Embryonic facial prominence (tissue), 1 donor: Measurements from ENCODE around the gene RAB9B.
"Not testable (repeated sequence)": the region's sequence is repeated elsewhere in the genome, so short reads cannot be mapped to it uniquely, and the experiment has no call there.

Experiments
- DNase-seq: peaks from one replicate; pipeline ENCODE4 v3.0.0-alpha.2; 2016; ENCODE audit errors: extremely low spot score

The RAB9B gene, protein sequence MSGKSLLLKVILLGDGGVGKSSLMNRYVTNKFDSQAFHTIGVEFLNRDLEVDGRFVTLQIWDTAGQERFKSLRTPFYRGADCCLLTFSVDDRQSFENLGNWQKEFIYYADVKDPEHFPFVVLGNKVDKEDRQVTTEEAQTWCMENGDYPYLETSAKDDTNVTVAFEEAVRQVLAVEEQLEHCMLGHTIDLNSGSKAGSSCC

DNA sequence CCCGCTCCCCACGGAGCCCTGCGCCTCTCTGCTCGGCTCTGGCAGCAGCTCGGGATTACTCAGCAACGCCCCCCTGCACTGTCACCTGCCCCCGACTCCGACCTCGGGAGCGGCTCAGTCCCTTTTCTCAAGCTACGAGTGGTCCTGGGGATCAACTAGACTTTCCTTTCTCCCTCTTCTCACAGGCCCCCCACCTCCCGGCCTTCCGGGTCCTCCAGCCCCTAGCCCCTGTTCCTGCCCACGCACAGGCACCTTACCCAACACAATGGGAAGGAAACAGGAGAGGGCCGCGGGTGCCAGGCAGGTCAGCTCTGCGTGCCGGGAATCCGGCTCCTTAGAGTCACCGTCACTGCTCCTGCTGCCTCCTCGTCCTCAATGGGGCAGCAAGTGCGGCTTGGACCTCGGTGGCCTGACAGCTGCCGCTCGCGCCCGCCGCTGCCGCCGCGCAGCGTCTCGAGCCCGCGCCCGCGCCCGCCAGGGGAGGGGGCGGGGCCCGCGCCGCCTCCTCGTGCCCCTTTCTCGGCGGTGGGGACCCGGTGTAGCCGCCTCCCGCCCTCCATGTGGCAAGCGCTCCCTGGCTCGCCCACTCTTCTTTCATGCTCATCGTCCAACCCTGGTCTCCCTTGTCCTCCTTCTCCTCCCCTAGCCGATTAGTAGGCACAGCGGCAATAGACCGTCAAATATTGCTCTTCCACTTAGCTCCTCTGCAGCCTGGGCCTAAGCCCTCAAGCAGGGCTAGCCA is at the start of gene RAB9B:
Gene RAB9B (minus strand): TSS at position 455 of the 742 bp plus-strand sequence. CDS start 6,473 bp downstream, outside the sequence.
- no peak for DNase-seq

DNA sequence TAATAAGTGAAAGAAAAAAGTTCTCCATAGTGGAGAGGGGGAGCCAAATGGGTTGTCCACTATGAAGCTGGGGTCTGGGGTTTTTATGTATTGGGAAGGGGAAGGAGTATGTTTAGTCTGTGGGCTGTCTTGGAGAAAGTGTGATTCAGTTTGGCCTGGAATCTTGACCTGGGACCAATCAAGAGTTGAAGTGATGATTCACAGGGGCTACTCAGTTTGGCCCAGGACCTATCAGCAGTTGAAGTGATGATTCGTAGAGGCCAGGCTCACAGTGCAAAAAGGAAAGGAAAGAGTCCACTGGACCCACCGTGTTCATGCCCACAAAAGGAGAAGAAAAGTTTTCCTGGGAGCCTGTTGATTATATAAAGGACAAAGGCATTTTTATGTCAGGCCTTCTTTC is 47.3 kb upstream of the RAB9B start:
- DNase-seq, result no peak

DNA sequence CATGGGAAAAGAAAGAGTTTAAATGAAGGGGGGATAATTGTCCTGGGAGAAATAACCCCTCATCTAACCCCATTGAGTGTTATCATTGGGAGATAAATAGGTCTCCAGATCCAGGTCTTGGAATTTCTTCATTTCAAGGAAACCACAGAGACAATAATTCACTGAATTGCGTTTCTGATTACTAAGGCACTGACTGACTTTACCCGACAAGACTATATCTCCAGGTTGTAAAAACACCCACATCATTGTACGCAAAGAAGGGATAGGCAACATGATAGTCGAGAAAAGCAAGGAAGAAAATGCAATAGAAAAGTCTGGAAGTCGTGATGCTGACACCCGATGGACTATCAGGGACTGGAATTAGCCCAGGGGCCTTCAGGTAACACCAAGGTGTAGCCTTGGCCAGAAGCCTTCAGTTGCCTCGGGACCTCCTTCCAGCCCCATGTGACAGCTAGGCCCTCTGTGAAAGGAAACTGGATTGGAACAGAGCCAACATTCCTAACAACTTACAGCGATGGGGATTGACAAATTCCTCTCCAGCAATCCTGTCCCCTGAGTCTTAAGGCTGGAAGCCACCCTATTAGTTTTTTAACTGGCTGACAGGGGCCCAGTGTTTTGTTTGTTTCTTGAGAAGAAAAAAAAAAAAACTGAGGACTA is 46.5 kb upstream of the RAB9B start:
- no peak for DNase-seq

DNA sequence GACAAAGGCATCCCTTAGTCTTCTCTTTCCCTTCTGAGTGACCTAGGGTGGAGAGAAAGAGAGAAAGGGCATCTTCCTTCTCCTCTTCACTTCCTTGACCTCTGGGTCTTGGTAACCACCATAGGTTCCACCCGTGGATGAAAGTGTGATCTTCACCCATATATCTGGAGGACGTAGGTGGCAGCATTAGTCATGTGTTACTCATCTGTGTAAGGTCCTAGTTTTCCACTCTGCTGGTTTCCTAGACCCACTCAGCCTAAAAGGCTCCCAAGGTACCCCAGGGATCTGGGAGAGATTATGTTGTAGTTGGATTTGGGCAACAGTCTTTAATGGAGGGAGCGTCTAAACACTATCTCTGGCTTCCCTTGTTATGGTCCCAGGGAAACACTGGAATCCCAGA is 45.5 kb upstream of the RAB9B start:
- DNase-seq, result no peak

DNA sequence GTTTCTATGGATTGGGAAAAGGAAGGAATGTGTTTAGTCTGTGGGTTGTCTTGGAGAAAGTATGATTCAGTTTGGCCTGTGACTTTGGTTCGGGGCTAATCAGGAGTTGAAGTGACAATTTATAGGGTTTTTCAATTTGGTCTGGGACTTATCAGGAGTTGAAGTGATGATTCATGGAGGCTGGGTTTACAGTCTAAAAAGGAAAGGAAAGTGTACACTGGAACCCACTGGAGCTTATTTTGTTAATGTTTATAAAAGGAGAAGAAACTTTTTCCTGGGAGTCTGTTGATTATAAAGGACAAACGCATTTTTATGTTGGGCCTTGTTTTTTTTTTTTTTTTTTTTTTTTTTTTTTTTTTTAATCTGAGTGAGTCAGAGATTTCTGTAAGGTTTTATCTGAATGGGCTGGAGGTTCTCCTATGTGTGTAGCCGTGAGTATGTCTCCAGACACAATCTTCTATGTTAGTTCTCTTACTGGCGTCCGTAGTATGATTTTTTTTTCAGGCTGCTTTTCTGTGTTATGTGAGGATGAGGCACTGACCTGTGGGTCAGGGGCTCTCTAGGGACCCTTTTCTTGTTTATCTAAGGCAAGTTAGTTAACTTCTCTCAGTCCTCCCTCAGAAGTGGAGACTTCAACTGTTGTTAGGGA is 33.0 kb upstream of the RAB9B start:
- no peak for DNase-seq

DNA sequence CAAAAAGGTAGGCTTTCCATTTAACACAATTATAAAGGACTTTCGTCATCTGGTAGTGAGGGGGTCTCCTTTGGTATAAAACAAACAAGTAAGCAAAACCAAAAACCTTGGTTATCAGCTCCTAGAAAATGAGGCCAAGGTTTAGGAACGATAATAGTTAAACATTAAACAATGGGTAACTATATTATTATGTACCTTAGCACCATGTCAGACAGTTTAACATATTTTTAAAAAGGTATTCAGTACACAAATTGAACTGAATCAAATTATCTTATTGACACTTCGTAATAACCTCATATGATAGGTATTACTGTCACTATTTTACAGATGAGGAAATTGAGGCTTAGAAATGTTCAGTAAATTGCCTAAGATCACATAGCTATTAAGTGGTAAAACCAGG is 32.1 kb upstream of the RAB9B start:
- DNase-seq, result no peak

DNA sequence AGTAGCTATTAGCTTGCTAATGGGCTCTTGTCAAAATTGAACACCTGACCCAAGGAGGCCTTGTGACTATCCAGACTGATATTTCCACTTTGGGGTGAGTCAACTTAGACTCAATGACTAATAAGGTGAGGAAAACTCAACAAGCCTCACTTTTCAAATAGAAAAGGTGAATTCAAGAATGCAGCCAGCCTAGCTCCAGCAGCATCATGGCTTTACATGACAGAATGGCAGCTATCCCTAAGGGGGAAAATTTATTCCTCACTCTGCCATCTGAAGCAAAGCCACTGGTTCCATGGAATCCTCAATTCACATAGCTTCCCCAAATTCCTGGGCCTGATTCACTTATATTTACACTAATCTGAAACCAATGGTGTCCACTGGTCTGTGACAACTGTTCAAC is 29.1 kb upstream of the RAB9B start:
- no peak for DNase-seq

DNA sequence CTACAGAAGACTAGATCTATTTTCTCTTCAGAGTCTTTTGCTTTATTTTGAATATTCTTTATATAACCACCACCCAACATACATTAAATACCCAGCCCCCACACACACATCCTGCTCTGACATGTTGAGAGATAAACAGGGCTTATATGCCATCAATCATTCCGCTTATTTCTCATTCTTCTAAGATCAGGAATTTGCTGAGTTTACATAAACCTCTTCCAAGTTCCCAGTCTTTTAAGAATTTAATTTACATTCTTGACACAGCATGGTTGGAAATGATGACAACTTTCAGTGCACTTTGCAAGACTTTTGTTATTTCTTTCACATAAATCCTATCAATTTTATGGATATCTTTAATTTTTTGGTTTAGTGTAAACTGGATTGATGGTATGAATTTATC is 17.5 kb upstream of the RAB9B start:
- DNase-seq, result no peak

DNA sequence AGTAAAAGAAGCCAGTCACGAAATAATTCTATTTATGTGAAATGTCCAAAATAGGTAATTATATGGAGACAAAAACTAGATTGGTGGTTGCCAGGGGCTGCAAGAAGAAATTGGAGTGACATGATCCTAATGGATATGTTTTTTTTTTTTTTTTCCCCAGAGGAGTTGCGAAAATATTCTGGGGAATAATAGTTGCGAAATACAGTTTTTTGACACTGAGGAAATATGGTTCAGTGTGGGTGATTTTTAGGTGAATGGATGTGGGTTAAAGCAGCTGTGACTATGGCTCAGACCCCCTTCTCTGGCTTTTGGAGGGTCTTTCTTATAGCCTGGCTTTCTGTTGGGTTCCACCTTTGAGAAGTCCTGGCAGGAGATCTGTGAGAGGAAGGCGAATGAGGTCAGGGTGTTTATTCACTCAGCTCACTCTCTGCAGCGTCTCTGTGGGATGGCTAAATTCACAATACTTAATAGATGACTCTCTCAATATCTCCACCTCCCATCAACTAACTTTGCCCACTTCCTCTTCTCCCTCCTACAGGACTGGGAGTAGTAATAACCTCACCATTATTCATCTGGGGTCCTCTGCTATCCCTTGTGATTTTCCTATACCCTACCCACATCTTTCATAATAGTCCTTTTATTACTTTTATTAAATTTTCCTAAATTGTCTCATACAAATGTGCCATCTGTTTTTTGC is 15.3 kb upstream of the RAB9B start:
- DNase-seq, result no peak

DNA sequence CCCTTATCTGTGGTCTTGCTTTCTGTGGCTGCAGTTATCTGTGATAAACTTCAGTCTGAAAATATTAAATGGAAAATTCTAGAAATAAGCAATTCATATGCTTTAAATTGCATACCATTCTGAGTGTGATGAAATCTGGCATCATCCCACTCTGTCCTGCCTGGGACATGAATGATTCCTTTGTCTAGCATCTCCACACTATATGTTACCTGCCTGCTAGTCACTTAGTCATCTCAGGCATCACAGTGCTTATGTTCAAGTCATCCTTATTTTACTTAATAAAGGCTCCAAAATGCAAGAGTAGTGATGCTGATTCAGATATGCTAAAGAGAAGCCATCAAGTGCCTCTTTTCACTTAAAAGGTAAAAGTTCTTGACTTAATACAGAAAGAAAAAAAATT is 14.3 kb upstream of the RAB9B start:
- no peak for DNase-seq

DNA sequence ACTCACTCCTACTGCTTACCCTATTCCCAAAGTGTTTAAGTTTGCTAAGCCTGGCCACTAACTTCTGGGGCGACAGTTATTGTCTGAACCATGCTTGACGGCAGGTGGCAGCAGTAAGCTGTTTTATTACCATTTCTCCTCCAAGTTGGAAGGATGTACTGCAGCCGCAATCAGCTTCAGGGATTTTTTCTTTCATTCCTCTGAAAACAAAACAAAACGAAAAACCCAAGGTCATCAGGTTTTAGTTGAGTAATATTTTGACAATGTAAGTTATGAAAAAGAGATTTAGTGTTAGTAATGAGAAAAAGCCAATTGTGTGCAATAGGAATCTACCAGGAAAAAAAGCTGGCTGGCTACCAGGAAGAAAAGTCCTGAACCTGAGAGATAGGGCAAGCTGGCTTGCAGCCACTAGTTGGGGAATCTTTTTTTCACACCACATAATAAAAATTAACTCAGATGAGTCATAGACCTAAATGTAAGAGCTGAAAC is 13.2 kb upstream of the RAB9B start:
- peak; percentile 9 for DNase-seq

DNA sequence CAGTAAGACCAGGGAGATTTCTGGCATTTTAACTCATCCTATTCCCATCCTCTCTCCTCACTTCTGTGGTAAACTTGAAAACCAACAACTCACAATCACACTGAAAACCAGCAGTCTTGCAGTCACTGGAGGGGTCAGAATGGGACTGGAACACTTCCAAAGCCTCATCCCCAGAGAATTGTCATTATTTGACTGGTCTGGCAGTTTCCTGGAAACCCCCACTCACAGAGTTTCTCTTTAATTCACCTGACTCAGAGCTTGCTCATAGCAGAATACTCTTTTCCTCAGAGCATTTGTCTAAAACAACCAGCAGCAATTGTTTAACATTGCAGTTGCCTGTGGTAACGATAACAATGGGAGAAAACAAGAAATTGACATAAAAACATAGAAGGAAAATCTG is 7.3 kb upstream of the RAB9B start:
- DNase-seq, result no peak

DNA sequence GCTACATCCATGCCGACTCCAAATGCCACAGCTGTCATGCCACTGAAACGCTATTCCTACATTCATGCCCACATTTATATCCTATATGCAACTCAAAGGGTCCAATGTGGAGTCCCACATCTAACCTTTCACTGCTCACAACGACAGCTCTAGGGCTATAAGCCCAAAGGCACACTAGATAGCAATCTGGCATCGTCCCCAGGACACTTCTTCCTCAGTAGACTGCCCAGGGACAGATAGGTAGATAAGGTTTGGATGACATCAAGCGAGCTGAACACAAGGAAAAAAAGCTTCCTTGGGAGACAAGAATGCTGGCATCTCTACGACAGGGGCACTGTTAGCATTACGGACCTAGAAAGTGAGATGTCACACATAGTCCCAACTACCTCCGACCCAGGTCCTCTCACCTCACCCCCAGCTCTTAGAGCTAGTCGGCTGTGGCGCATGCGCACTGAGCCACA is 685 bp downstream of the RAB9B start:
- peak; percentile 19 for DNase-seq

DNA sequence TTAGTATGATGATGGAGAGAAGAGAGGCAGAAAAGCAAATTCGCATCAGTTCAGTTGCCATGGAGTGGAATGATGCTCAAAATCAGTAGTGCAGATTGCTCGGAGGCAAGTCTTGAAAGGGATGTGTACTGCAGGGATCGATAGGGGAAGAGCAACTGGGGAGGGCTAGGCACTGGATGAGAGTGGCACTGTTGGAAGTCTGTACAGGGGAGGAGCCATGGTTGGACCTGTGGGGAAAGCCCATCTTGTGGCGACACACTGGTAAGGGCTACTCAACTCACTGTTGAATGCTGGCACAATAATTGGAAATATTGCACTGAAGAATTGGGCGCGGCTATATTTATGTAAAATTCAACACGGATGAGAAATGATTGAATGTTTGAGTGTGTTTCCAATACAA is 1.2 kb downstream of the RAB9B start:
- no peak for DNase-seq

DNA sequence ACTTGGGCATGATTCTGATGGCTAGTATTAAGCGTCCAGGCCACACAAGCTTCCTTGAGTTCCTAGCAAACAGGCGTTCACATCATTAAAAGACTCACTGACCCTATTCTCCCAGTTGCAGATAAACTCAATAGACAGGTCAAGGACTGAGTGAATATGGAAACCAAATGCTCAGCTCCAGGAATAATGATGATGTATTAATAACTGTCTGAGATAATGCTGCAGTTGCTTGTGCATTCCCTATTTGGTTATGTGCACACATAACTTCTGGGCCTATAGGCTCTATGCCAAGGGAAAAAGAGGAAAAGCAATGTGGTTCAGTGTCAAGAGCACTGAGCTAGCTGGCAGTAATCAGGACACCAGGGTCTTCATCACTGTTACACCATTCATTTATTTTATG is 3.5 kb downstream of the RAB9B start:
- DNase-seq, result no peak

DNA sequence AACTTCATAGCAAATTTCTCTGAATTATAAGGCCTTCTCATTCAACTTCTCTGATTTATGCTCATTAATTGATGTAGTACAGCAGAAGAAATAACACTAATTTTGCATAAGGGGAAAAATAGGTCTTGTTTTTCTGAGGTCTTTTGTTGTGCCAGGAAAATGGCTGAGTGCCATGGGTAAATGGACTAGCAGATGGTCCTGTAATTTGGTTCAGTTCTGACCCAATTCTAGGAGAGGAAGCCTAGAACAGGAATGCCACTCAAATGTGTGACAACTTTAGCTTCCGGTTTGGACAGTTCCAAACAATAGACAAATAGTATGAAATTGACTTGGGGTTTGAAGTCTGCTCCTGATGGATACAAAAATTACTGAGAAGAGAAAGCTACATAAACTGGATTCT is 6.2 kb downstream of the RAB9B start:
- DNase-seq, result no peak

DNA sequence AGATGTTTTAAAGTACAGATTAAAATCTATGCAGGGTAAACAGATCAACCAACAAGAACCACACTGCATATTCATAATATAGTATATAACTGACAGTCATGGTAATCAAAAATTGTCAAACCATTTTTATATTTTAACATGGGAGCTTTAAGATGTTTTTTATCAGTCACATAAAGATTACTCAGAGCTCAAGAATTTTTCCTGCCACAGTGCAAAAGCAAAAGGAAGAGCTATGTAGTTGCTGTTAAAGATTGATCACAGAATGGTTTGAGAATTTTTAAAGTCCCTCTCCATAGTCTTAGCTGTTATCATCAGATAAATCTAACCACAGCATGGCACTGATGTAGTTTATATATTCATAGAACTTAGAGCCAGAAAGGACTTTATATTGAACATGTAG is 8.5 kb downstream of the RAB9B start:
- no peak for DNase-seq

DNA sequence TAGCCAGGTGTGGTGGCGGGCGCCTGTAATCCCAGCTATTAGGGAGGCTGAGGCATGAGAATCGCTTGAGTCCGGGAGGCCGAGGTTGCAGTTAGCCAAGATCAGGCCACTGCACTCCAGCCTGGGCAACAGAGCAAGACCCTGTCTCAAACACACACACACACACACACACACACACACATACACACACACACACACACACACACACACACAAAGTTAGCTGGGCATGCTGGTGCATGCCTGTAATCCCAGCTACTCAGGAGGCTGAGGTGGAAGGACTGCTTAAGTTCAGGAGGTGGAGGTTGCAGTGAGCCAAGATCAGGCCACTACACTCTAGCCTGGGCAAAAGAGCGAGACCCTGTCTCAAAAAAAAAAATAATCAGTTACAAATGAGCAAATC is 11.3 kb downstream of the RAB9B start:
- DNase-seq, result not testable (repeated sequence)

DNA sequence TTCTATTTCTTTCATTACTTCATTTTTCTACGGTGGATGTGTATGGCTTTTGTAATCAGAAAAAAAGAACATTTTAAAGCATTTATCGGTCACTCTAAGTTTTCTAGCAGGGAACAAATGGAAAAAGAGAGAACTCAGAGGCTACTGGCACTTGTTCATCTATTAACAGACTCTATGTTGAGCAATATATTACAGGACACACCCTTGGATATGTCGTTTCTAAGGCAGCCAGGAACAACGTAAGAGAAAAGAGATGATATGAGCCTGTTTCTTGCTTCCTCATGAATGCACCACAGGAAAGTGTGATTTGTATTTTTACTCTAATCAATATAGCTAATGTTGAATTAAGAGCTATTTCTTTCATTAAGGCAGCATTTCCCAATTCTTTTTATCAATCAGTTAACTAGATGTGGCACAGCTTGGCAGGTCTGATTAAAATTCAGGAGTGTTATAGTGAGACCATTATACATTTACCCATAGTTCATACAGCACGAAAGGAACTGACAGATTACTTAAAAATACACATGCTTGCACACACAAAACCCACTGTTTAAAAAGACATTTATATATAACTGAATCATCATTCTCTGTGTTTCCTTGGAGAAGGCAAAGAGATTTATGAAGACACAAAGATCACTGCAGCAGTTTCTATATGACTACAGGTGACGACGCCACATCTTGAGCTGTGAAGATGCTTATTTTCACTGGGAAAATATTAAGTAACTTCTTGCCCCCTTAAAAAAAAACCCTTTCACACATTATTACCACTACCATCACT is 13.0 kb downstream of the RAB9B start:
- DNase-seq, result no peak

DNA sequence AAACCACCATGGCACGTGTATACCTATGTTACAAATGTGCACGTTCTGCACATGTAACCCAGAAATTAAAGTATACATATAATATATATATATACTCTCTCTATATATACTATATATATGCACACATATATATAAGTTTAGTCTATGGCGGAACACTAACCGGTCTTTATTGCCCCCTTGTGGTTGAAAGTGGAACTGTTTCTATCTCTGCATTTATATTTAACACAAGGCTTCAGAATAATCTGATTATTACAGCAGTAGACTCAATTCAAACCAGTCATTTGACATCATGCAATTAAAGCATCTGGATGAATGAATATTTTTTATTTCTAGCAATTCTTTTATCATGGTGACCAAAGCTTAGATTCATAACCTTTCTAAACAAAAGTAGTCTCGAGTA is 14.6 kb downstream of the RAB9B start:
- DNase-seq, result peak; percentile 18

DNA sequence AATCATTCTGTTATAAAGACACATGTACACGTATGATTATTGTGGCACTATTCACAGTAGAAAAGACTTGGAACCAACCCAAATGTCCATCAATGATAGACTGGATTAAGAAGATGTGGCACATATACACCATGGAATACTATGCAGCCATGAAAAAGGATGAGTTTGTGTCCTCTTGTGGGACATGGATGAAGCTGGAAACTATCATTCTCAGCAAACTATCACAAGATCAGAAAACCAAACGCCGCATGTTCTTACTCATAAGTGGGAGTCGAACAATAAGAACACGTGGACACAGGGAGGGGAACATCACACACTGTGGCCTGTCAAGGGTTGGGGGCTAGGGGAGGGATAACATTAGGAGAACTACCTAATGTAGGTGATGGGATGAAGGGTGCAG is 15.0 kb downstream of the RAB9B start:
- not testable (repeated sequence) for DNase-seq
